ENCODE measurements around the gene GJC2.

Gene GJC2

DNA sequence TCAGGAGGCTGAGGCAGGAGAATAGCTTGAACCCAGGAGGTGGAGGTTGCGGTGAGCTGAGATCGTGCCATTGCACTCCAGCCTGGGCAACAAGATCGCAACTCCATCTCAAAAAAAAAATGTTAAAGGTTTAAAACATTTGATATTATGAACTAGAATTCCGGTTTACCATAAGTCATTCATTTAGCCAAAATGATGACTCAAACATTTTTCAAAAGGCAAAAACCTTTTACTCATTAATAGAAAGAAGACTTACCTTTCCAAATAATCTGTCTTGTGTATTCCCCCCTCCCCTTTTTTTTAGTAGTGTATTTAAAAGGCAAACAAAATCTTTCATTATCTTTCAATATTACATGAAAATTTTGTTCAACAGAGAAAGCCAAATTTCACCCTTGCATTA lies 32.4 kb upstream of the GJC2 start:
- no peak for DNase-seq

DNA sequence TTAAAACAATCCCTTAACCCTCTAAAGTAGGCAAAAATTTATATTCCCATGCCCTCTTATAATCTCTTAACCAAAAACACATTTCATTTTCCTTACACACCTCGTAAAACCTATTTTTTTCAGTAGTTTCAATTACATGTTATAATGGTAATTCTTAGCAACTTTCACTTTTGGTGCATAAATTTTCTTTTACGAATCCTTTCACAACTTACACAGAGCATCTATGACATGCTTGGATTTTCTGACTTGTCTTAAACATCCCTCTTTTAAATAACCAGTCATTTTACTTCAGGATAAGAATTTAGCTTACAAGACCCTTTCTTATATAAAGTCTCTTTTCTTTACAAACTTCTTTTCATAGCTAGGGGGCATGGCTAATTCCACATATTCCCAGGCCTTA lies 31.7 kb upstream of the GJC2 start:
- DNase-seq: no peak

DNA sequence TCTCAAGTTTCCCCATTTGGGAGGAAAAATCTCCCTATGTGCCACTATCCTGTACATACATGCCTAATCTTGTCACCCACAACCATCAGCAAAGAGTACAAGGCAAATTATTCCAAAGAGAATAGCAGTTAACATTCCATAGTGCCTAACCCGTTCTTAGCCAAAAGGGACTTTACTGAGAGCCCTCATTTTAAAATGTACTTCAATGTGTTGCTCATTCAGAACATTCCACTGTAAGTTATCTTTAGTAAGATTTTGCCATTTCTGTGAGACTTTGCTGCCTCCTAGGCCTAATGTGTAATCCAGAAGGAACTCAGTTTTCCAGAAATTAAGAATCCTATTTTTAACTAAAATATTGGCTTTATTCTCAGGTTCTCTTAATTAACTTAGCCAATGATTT lies 29.4 kb upstream of the GJC2 start:
- no peak for DNase-seq

GRCh38 chr1:228120857-228121489 lies 28.8 kb upstream of the GJC2 start:
- DNase-seq: no peak

DNA sequence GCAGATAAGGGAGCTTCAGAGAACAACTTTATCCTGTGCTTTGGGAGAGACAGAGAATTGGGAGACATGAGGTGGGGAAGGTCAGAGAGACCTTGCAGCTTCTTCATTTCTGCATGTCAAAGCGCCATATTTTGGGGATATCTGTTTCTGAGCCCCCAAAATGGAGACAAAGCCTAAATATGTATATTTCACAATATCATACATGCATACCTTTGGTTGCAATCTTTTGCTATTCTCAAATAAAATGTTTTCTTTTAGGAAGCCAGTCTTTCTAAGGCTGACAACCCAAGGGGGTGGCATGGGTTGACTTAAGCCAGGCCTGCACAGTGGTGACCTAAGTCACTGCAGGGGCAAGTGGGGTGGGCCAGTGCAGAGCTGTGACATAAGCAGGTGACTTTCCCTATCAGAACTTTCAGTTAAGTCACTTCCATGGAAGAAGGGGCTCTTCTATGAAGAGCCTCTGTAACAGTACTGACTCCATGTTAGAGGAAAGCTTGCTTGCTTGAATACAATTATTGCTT lies 26.7 kb upstream of the GJC2 start:
- no peak for DNase-seq

- no peak for DNase-seq
These were observed 26.2 kb upstream of the GJC2 start for GRCh38 chr1:228123505-228123904.

- no peak for DNase-seq
These were observed 24.5 kb upstream of the GJC2 start for GRCh38 chr1:228125185-228125584.

- no peak for DNase-seq
These were observed 18.0 kb upstream of the GJC2 start for GRCh38 chr1:228131766-228132165.

- DNase-seq: no peak
These were observed 15.1 kb upstream of the GJC2 start for GRCh38 chr1:228134591-228134990.

GRCh38 chr1:228136901-228137300 lies 12.8 kb upstream of the GJC2 start:
- no peak for DNase-seq

DNA sequence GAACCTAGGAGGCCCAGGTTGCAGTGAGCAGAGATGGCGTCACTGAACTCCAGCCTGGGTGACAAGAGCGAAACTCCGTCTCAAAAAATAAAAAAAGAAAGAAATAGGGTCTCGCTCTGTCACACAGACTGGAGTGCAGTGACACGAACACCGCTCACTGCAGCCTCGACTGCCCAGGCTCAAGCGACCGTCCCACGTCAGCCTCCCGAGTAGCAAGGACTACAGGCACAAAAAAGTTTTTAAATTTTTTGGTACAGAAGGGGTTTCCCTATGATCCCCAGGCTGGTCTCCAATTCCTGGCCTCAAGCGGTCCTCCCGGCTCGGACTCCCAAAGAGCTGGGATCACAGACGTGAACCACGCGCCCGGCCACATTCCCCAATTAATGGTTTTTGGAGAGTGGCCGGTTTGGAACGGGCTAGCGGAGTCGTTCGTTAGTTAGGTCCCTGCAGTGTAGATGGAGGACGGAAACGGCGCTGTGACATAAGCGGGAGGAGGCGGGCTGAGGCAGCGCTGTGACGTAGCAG lies 10.3 kb upstream of the GJC2 start:
- DNase-seq: no peak

DNA sequence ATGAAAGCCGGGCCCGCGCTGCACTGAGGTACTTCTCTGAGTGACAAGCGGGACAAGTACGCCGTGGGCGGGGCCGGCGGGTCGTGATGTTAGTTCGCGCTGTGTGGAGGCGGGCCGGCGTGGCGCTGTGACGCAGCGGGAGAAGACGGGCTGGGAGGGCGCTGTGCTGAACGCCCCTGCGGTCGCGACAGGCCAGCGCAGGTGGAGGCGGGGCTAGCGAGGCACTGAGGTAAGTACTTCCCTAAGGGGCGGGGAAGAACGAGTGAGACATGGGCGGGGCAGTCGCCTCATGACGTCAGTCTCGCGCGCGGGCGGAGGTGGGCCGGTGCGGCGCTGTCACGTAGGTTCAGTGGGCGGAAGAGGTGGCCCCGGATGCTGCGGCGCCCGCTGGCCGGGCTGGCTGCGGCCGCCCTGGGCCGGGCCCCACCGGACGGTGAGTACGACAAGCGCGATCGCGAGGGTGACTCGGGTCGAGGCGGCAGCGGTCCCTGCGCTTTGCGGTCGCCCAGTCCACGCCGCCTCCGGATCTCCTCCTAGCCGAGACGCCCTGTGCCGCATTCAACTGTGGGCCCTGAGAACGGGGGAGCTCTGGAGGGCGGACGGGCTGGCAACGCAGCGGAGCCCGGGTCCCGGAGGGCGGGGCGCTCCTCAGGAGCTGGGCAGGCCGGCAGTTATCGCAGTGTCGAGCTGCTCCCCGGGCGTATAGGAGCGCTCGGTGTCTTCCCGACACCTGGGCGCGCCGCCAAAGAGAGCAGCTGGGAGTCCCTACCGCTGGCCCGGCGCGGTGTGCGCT lies 9.6 kb upstream of the GJC2 start, which contains the start of gene GUK1:
TSS of gene GUK1 (plus strand) at position 349 of the 793 bp plus-strand sequence. CDS start at position 373, 24 bp downstream.
- DNase-seq: peak; percentile 94

- no peak for DNase-seq
These were observed 9.0 kb upstream of the GJC2 start for GRCh38 chr1:228140724-228141225.

DNA sequence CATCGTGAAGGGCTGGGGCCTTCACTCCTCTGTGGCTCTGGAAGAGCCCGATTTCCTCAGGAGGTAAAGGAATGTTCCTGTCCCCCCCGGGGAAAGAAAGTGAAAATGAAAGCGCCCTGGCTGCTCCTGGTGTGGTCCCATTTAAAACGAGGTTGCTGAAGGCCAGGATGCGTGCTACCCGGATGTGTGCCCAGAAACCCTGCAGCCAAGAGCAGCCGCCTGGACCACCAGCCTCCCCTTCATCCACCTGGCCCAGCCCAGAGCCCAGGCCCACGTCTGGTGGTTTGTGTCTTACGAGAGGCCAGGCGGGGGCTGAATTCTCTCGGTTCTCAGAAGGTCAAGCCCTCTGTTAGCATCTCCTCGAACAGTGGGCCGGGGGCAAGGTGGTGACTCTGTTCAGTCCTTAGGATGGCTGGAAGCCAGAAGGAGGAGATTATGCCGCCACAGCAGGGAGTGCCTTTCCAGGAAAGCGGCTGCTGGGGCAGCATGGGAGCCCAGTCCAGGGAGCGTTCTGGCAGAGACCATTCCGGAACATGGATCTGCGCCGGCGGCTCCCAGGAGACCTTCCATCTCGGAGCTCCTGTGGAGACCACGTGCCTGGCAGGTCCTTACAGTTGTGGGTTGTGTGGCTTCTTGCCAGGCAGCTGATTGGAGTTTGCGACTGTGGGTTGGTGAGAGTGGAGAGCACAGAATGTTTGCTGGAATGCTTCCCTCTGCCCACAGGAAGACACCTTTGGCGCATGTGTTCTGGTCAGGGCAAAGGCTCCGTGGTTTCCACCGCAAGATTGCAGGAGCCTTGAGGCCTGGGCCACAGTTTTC lies 8.3 kb upstream of the GJC2 start:
- DNase-seq: no peak

DNA sequence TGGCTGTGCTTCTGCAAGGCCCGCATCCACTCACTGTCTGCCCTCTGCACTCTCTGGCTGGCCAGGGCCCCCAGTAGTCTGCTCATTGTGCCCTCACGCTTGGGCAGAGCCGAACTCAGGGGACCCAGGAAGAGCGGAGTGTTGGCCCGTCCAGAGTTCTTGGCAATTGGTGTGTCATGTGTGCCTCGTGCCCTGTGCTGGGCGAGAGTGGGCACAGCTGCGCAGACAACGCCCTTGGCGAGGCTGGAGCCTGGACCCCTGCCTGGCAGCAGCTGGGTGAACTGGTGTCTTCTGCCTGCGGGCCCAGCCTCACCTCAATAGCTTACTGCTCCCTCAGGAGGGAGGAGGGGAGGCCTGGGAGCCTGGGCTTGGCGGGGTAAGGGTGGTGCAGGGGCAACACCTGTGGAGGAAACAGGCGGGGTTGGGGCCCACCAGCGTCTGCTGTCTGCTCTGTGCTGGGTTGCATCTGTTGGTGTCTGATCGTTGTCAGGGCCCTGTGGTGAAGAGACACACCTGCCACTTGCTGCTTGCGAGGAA lies 7.5 kb upstream of the GJC2 start:
- DNase-seq: no peak

DNA sequence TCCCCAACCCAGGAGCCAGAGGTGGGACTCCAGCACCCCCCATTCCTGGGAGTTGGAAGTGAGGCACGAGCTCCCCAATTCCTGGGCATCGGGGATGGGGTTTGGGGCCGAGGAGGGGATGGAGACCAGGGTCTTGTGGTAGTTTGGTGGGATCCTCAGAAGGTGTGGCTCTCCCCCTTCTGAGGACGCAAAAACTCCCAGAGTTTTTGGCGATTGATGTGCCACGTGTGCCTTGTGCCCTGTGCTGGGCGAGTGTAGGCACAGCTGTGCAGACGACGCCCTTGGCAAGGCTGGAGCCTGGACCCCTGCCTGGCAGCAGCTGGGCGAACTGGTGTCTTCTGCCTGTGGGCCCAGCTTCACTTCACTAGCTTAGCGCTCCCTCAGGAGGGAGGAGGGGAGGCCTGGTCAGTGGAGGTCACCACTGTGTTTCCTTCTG lies 7.0 kb upstream of the GJC2 start:
- no peak for DNase-seq

GRCh38 chr1:228143480-228144192 lies 6.1 kb upstream of the GJC2 start:
- no peak for DNase-seq

DNA sequence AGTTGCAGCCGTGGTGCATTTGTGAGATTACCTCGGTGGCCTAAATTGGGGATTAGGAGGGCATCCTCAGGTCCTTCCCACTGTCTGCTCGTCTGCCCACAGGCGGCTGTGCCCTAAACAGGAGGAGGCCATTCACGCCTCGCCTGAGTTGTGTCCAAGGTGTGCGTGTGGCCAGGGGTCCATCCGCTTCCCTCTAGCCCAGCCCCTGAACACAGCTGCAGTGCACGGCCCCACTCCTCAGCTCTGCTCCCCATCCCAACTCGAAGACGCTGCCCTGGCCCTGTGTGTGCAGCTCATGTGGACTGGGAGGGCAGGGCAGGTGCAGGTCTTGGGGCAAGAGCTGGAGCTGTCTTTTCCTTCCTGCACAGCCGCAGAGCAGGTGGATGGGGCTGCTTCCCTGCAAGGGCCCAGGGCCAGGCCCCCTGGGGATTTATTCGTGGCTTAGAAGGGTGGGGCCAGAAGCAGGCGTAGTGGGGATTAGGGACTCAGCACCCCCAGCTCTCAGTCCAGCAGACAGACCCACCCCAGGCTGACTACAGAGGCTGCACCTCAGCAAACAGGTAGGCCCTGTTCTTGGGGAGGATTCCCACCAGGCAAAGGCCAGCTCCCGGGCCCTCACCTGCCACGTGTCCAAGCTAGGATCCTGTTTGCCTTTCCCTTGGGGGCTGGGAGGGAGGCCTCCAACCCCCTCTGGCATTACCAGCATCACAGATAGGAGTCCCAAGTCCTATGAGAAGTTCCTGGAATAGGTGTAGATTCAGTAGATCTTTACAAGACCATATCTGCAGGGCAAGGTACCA lies 5.3 kb upstream of the GJC2 start:
- no peak for DNase-seq

- no peak for DNase-seq
These were observed 4.8 kb upstream of the GJC2 start for GRCh38 chr1:228144993-228145343.

GRCh38 chr1:228145463-228146416 lies 4.0 kb upstream of the GJC2 start:
- DNase-seq: no peak
